NCI-H1417 treated with DMSO at 0.1 percent for 48 hours (cell line): ENCODE measurements around the gene RAB3GAP1.
A peak's percentile ranks its signal among the peaks of the same experiment; 100 is the strongest.
"Not testable (repeated sequence)": the region's sequence is repeated elsewhere in the genome, so short reads cannot be mapped to it uniquely, and the experiment has no call there.

Source experiments
- DNase-seq: peaks from one replicate; lab custom pipeline; 2025; lab: John Stamatoyannopoulos, UW

RAB3GAP1 gene

DNA sequence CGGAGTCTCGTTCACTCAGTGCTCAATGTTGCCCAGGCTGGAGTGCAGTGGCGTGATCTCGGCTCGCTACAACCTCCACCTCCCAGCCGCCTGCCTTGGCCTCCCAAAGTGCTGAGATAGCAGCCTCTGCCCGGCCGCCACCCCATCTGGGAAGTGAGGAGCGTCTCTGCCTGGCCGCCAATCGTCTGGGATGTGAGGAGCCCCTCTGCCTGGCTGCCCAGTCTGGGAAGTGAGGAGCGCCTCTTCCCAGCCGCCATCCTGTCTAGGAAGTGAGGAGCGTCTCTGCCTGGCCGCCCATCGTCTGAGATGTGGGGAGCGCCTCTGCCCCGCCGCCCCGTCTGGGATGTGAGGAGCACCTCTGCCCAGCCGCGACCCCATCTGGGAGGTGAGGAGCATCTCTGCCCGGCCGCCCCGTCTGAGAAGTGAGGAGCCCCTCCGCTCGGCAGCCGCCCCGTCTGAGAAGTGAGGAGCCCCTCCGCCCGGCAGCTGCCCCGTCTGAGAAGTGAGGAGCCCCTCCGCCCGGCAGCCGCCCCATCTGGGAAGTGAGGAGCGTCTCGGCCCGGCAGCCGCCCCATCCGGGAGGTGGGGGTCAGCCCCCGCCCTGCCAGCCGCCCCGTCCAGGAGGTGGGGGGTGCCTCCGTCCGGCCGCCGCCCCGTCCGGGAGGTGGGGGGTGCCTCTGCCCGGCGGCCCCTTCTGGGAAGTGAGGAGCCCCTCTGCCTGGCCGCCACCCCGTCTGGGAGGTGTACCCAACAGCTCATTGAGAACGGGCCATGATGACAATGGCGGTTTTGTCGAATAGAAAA lies 53.6 kb downstream of the RAB3GAP1 start:
- DNase-seq, result not testable (repeated sequence)

GRCh38 chr2:135113322-135113721 lies 61.2 kb downstream of the RAB3GAP1 start:
- DNase-seq, result no peak

GRCh38 chr2:135119582-135119981 lies 67.5 kb downstream of the RAB3GAP1 start:
- DNase-seq, result no peak

- DNase-seq, result peak; percentile 30
These were observed 69.0 kb downstream of the RAB3GAP1 start for GRCh38 chr2:135121016-135121657.

GRCh38 chr2:135121658-135122039 lies 69.6 kb downstream of the RAB3GAP1 start:
- not testable (repeated sequence) for DNase-seq

GRCh38 chr2:135124924-135125886 lies 73.1 kb downstream of the RAB3GAP1 start:
- DNase-seq, result no peak

- no peak for DNase-seq
These were observed 73.8 kb downstream of the RAB3GAP1 start for GRCh38 chr2:135125940-135126339.

GRCh38 chr2:135130751-135131150 lies 78.7 kb downstream of the RAB3GAP1 start:
- DNase-seq, result no peak

GRCh38 chr2:135132314-135132713 lies 80.2 kb downstream of the RAB3GAP1 start:
- DNase-seq, result no peak

DNA sequence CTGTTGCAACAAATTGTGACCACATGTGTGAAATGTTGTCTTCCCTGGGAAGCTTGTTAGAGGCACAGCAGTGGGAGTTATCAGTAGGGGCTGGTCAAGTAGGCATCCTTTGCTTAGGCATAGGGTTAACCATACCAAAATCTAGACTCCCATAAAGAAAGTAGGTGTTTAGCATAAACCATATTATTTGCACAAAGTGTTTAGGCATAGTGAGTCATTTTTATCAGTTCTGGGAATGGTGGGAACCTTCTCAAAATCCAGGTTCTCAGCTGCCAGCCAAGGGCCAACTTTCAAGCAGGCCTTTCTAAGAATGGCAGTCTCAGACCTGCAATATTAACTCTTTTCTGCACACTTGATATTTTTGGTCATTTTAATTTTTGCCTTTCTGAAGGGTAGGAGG lies 88.5 kb downstream of the RAB3GAP1 start:
- DNase-seq, result no peak

- no peak for DNase-seq
These were observed 90.2 kb downstream of the RAB3GAP1 start for GRCh38 chr2:135142323-135142722.

DNA sequence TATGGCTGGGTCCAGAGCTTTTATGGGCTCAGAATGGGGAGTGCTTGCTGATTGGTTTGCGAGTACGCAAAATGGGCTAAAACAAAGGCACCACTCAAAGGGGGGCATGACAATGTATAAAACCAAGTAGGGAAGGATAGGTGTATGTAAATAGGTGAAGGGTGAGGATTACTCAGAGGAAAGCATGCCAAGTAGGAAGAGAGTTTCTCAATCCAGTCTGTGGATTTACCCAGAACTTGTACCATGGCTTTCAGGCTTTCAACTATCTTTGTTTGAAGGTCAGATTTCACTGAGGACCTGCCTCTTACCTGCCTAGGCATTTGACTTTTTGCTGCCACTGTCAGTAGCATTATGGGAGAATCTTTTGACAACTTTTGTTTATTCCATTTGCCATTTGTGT lies 92.3 kb downstream of the RAB3GAP1 start:
- DNase-seq, result no peak

- no peak for DNase-seq
These were observed 97.2 kb downstream of the RAB3GAP1 start for GRCh38 chr2:135149251-135149650.

- DNase-seq, result no peak
These were observed 98.6 kb downstream of the RAB3GAP1 start for GRCh38 chr2:135150725-135151124.

GRCh38 chr2:135151615-135152014 lies 99.5 kb downstream of the RAB3GAP1 start:
- DNase-seq, result no peak

DNA sequence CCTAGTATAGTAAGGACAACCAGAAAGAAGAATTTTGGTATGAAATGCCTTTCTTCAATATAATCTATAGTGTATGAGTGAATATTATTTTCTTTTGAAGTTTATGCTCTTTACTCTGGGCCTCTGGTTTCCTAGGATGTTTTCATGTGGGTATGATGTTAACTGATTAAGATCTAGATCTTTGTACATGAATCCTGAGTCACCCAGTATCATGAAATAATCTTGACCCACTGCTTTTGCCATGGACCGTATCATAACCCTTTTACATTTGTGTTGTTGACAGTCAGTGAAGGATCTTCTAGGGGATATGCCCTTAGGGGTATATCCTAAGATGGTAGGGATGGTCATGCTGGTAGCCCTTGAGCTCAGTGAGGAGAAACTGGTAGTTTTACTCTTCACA lies 100.3 kb downstream of the RAB3GAP1 start:
- DNase-seq, result no peak

DNA sequence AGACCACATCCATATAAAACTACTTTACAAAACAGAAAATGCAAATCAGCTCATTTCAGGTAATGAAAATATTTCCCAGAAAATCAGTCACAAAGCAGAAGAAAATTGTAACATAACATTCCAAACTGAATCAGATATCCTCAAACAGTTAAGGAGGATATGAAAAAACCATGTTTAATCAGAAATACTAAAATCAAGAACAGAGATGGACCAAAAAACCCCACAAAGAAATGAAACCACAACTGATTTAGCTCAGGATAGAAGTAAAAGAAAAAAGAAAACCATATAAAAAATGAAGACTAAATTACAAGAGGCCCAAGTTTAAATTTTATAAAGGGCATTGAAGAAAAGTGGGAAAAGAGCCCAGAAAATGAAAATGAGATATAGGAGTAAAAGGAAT lies 102.9 kb downstream of the RAB3GAP1 start:
- DNase-seq, result no peak

DNA sequence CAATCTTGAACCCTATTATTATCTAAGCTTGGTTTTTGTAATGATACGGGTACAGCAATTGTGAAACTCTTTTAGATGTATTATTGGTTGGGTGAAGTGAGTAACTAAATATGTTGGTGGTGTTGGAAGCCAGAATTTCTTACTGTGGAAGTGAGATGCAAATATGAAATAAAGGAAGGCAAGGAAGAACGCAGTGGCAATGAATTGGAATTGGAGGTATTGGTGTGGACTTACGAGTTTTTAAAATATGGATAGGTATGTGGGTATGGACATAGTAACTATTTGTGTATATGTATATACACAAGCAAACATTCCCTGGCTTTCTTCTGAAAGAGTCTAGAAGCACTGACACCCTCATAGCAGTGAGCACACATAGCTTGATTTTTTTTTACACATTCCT lies 105.8 kb downstream of the RAB3GAP1 start:
- DNase-seq, result no peak

- no peak for DNase-seq
These were observed 107.1 kb downstream of the RAB3GAP1 start for GRCh38 chr2:135159191-135159590.

DNA sequence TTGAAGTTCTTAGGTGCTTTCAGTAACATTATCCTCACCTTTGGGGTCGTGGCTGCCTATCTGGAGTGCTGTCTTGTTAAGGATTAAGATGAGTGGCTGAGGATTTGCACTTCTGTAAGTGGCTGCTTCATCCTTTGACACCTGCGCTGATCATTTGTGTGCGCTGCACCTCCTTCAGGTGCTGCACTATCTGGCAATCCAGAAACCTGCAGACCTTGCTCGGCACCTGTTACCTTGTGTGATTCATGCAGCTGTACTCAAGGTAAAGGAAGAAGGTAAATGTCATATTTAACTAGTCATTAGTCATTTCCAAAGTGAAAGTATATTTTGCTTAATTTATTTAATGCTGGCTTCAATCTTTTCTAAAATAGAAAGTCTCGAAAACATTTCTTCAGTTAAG lies 110.3 kb downstream of the RAB3GAP1 start:
- DNase-seq, result no peak

DNA sequence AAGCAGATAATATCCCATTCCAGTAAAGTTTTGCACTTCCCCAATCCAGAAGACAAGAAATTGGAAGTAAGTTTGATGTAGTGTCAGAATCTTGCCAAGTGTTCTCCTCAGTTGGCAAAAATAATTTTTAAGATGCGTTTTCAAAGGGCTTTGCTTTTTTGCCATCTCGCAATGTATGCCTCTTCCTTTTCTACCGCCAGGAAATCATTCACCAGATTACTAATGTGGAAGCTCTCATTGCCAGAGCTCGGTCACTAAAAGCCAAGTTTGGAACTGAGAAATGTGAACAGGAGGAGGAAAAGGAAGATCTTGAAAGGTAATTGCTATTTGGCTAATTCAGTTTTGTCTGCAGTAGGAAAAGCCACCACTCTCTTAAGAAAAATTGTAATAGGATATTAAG lies 110.7 kb downstream of the RAB3GAP1 start:
- DNase-seq, result no peak

GRCh38 chr2:135163306-135163705 lies 111.2 kb downstream of the RAB3GAP1 start:
- DNase-seq, result no peak

- DNase-seq, result no peak
These were observed 111.8 kb downstream of the RAB3GAP1 start for GRCh38 chr2:135163901-135164300.
